ENCODE results near the gene CGB7. TPM values are rescaled to one million over a fixed set of nuclear protein-coding genes. Genes with fewer than 3 reads are reported as not detected.

The CGB7 gene
- total RNA-seq, 1 experiment from 2014 or later, result 1.0 TPM

DNA sequence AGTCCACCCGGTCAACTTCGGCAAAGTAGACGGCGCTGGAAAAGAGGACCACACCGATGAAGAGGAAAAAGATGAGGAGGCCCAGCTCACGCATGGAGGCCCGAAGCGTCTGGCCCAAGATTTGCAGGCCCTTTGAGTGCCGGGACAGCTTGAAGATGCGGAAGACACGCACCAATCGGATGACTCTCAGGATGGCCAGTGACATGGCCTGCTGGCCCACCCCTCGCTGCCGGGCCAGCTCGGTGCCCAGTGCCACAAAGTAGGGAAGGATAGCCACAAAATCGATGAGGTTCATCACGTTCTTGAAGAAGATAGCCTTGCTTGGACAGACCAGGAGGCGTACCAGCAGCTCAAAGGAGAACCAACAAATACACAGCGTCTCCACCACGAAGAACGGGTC lies 12.9 kb upstream of the CGB7 start:
- no TSS peak for BruUV-seq (replicated peaks)
- H3K4me3 Mint-ChIP-seq (ENCODE audit: low read depth, unreplicated experiment), result no peak overlapping the region
- peaks cover 82% of the 10 kb centered on the region for H3K27me3 Mint-ChIP-seq (ENCODE audit: unreplicated experiment)
- TF ChIP-seq, protein P1, sequence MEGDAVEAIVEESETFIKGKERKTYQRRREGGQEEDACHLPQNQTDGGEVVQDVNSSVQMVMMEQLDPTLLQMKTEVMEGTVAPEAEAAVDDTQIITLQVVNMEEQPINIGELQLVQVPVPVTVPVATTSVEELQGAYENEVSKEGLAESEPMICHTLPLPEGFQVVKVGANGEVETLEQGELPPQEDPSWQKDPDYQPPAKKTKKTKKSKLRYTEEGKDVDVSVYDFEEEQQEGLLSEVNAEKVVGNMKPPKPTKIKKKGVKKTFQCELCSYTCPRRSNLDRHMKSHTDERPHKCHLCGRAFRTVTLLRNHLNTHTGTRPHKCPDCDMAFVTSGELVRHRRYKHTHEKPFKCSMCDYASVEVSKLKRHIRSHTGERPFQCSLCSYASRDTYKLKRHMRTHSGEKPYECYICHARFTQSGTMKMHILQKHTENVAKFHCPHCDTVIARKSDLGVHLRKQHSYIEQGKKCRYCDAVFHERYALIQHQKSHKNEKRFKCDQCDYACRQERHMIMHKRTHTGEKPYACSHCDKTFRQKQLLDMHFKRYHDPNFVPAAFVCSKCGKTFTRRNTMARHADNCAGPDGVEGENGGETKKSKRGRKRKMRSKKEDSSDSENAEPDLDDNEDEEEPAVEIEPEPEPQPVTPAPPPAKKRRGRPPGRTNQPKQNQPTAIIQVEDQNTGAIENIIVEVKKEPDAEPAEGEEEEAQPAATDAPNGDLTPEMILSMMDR (IDR thresholded peaks at IDR 0.05; ENCODE audit: unreplicated experiment), result no peak
- CTCF ChIA-PET, result interaction anchor here (0.6 kb wide), 1 partner anchor 11 kb away, joined by 3 read pairs; no protein-coding TSS in a partner anchor
- intact Hi-C loops (cut with micrococcal nuclease; ENCODE audit: unreplicated experiment), result no loop called here
- DNase-seq, result no peak
- peaks cover 22% of the 10 kb centered on the region for H3K4me1 Mint-ChIP-seq (ENCODE audit: low read depth, unreplicated experiment)
- H3K9me3 Mint-ChIP-seq (ENCODE audit: low read depth, unreplicated experiment), result peaks cover 7% of the 10 kb centered on the region
- peaks cover 22% of the 10 kb centered on the region for H3K36me3 Mint-ChIP-seq (ENCODE audit: insufficient read depth, unreplicated experiment)
- H3K27ac Mint-ChIP-seq (ENCODE audit: unreplicated experiment), result no peak overlapping the region

DNA sequence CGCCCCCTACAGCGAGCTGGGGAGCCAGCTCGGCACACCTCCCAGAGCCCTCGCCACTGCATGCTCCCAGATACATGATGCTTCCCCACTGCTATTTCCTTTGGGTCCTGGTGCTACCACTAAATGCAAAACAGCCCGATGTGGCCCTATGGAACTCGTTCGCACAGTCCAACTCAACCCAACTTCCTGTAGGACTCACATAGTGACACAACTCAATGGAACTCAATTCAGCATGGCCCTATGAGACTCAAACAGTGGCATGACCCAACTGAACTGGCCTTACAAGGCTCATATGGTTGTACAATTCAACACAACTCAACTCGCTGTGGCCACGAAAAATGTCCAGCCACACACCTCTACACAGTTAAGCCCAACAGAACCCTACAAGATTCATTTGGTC lies 11.5 kb upstream of the CGB7 start:
- peaks cover 14% of the 10 kb centered on the region for H3K4me1 Mint-ChIP-seq (ENCODE audit: low read depth, unreplicated experiment)
- TF ChIP-seq, protein P1 (IDR thresholded peaks at IDR 0.05; ENCODE audit: unreplicated experiment), result no peak
- DNase-seq, result no peak
- intact Hi-C loops (cut with micrococcal nuclease; ENCODE audit: unreplicated experiment), result no loop called here
- H3K36me3 Mint-ChIP-seq (ENCODE audit: insufficient read depth, unreplicated experiment), result peaks cover 22% of the 10 kb centered on the region
- peaks cover 7% of the 10 kb centered on the region for H3K9me3 Mint-ChIP-seq (ENCODE audit: low read depth, unreplicated experiment)
- peaks cover 80% of the 10 kb centered on the region for H3K27me3 Mint-ChIP-seq (ENCODE audit: unreplicated experiment)
- CTCF ChIA-PET, result interaction anchor here (0.6 kb wide), 1 partner anchor 188 kb away, joined by 6 read pairs; no protein-coding TSS in a partner anchor
- H3K27ac Mint-ChIP-seq (ENCODE audit: unreplicated experiment), result no peak overlapping the region
- no TSS peak for BruUV-seq (replicated peaks)
- no peak overlapping the region for H3K4me3 Mint-ChIP-seq (ENCODE audit: low read depth, unreplicated experiment)

DNA sequence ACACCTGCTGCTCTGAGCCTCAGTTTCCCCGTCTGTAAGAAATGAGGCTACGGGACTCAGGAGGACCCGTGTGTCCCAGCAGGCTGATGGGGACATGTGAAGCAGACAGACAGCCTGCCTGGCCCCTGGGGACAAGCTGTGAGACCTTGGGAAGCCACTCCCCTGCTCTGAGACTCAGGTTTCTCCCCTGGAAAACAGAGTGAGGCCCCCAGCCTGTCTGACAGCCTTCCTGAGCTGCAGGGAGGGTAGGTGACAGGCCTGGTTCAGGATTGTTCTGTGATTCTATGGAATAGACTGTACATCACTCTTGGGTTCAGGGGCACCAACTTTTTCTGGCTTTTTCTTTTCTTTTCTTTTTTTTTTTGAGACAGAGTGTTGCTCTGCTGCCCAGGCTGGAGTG lies 10.0 kb upstream of the CGB7 start:
- H3K27me3 Mint-ChIP-seq (ENCODE audit: unreplicated experiment), result peaks cover 65% of the 10 kb centered on the region
- CTCF ChIA-PET, result no interaction called here
- intact Hi-C loops (cut with micrococcal nuclease; ENCODE audit: unreplicated experiment), result no loop called here
- TF ChIP-seq, protein P1 (IDR thresholded peaks at IDR 0.05; ENCODE audit: unreplicated experiment), result no peak
- H3K4me3 Mint-ChIP-seq (ENCODE audit: low read depth, unreplicated experiment), result no peak overlapping the region
- H3K9me3 Mint-ChIP-seq (ENCODE audit: low read depth, unreplicated experiment), result peaks cover 7% of the 10 kb centered on the region
- H3K36me3 Mint-ChIP-seq (ENCODE audit: insufficient read depth, unreplicated experiment), result peaks cover 10% of the 10 kb centered on the region
- no peak for DNase-seq
- H3K27ac Mint-ChIP-seq (ENCODE audit: unreplicated experiment), result no peak overlapping the region
- no peaks in the 10 kb centered on the region for H3K4me1 Mint-ChIP-seq (ENCODE audit: low read depth, unreplicated experiment)
- no TSS peak for BruUV-seq (replicated peaks)

DNA sequence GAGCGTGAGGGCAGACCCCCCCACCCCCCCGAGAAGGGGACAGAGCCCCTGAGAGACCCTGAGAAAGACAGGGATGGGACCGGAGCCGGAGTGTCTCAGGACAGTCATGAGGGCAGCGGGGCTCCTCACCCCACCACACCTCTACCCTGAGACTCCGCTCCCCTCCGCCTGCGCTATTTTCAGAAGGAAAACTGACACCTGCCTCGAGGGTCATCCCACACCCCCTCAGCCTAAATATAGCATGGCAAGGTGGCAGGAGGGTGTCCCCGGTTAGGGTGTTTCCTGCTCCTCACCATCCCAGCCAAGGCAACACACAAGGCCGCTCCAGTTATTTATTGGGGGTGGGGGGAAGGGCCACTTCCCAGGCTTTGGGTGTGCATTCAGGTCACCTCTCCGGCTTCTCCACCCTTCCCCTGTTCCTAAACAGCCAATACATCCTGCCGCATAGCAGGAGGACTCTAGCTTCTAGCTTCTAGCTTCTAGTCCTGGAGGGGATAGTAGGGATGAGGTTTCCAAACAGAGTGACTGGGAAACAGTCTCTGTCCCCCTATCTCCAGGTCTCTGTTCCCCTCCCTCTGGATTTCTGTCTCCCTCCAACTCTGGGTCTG lies 8.5 kb upstream of the CGB7 start:
- Mint-ChIP-seq H3K9me3 (ENCODE audit: low read depth, unreplicated experiment) (peaks cover 7% of the 10 kb centered on the region), H3K27ac (ENCODE audit: unreplicated experiment) (no peak overlapping the region), H3K36me3 (ENCODE audit: insufficient read depth, unreplicated experiment) (peaks cover 11% of the 10 kb centered on the region), H3K4me3 (ENCODE audit: low read depth, unreplicated experiment) (no peak overlapping the region), H3K27me3 (ENCODE audit: unreplicated experiment) (peaks cover 60% of the 10 kb centered on the region), H3K4me1 (ENCODE audit: low read depth, unreplicated experiment) (peaks cover 2% of the 10 kb centered on the region)
- intact Hi-C loops (cut with micrococcal nuclease; ENCODE audit: unreplicated experiment), result no loop called here
- TF ChIP-seq, protein P1 (IDR thresholded peaks at IDR 0.05; ENCODE audit: unreplicated experiment), result no peak
- DNase-seq, result no peak
- no TSS peak for BruUV-seq (replicated peaks)
- CTCF ChIA-PET, result interaction anchor here (0.5 to 1.8 kb wide), 3 partner anchors 7 to 417 kb away, joined by 4 to 10 read pairs (median 5); no protein-coding TSS in a partner anchor
